Measurements from ENCODE around the gene PSME1. TPM values are rescaled to one million over a fixed set of nuclear protein-coding genes. Genes with fewer than 3 reads are reported as not detected.

PSME1 gene
- total and polyA plus RNA-seq, 2 of the 13 experiments (the other 11 are each of a cell fraction or from before 2014, with no cell fraction given): 159 to 608 TPM

- TF ChIP-seq ZNF609 (CRISPR knock-in tag; IDR thresholded peaks at IDR 0.05; ENCODE audit: borderline replicate concordance) (peak; percentile 39; the same call in 1 of the 2 replicates), RERE (CRISPR knock-in tag; IDR thresholded peaks at IDR 0.05; ENCODE audit: low read depth) (no peak), ZNF850 (CRISPR knock-in tag; conservative IDR thresholded peaks at IDR 0.05) (no peak), RELA (CRISPR knock-in tag; IDR thresholded peaks at IDR 0.05) (no peak), ZNF546 (CRISPR knock-in tag; conservative IDR thresholded peaks at IDR 0.05) (no peak), ZBTB1 (CRISPR knock-in tag; IDR thresholded peaks at IDR 0.05; ENCODE audit: borderline replicate concordance) (no peak; the same call in 1 of the 2 replicates), HNRNPL (IDR thresholded peaks at IDR 0.05; ENCODE audit: low read depth, low read length) (no peak), CCDC6 (CRISPR knock-in tag; IDR thresholded peaks at IDR 0.05) (no peak), PAWR (CRISPR knock-in tag; IDR thresholded peaks at IDR 0.05; ENCODE audit: borderline replicate concordance) (no peak), ZIK1 (CRISPR knock-in tag; IDR thresholded peaks at IDR 0.05; ENCODE audit: borderline replicate concordance, low read depth) (no peak), KDM5B (CRISPR knock-in tag; IDR thresholded peaks at IDR 0.05; ENCODE audit: borderline replicate concordance) (no peak), GPBP1L1 (CRISPR knock-in tag; IDR thresholded peaks at IDR 0.05) (no peak), POLR2AphosphoS2 (IDR thresholded peaks at IDR 0.05; ENCODE audit: low read depth, low read length) (peak; percentile 47; the same call in 1 of the 2 replicates), MBNL3 (CRISPR knock-in tag; conservative IDR thresholded peaks at IDR 0.05) (no peak)
Measured at GRCh38 chr14:24136684-24137528, 912 bp downstream of the PSME1 start (continued).

Measured in HepG2 (cell line).